Omental fat pad (tissue), 4 donors: ENCODE data around the gene TDRD3. TPM values are rescaled to one million over a fixed set of nuclear protein-coding genes. Genes with fewer than 3 reads are reported as not detected.

Experiments
- ATAC-seq: fragments of 150-250 bp; one replicate; pipeline ENCODE4 v1.9.1; 2016; ENCODE audit warnings: mild to moderate bottlenecking, moderate library complexity; ENCODE audit not compliant: low FRiP score
- DNase-seq: peaks from one replicate; pipeline ENCODE4 v3.0.0-alpha.2; 2019; ENCODE audit warnings: low spot score
- CTCF ChIP-seq, 3 donors: fragments of 450-650 bp; IDR thresholded peaks; one replicate each; pipeline ENCODE4 v1.5.1; 2016 to 2017; ENCODE audit warnings: antibody characterized with exemption in 3 of 3, mild to moderate bottlenecking in 3 of 3, moderate library complexity in 2 of 3
- total RNA-seq, 4 donors: library from RNA; depleted of rRNA; stranded (reverse); fragments of >200 nt; gene quantifications; one replicate each; pipeline ENCODE4 v1.1.0, GENCODE V29; 2016

TDRD3 gene
- total RNA-seq, 4 donors from 2014 or later: 16.9 to 36.4 (median 20.7) TPM

GRCh38 chr13:60519496-60519895 is 122.5 kb downstream of the TDRD3 start:
- DNase-seq: no peak
- no peak for ATAC-seq
- TF ChIP-seq CTCF (IDR thresholded peaks at IDR 0.05): no peak

GRCh38 chr13:60520902-60521569 is 124.0 kb downstream of the TDRD3 start:
- TF ChIP-seq CTCF (IDR thresholded peaks at IDR 0.05): no peak
- ATAC-seq: no peak

GRCh38 chr13:60538566-60538965 is 141.5 kb downstream of the TDRD3 start:
- no peak for ATAC-seq
- no peak for DNase-seq
- no peak for TF ChIP-seq CTCF (IDR thresholded peaks at IDR 0.05)

More at GRCh38 chr13:60520902-60521569, 124.0 kb downstream of the TDRD3 start:
- DNase-seq: no peak

GRCh38 chr13:60540276-60540675 is 143.3 kb downstream of the TDRD3 start:
- no peak for TF ChIP-seq CTCF (IDR thresholded peaks at IDR 0.05)
- DNase-seq (no peak), ATAC-seq (no peak)

- no peak for TF ChIP-seq CTCF (IDR thresholded peaks at IDR 0.05)
- DNase-seq (no peak), ATAC-seq (no peak)
Observed at GRCh38 chr13:60562096-60562780, 165.2 kb downstream of the TDRD3 start.

- TF ChIP-seq CTCF (IDR thresholded peaks at IDR 0.05): no peak
- no peak for DNase-seq
- no peak for ATAC-seq
Observed at GRCh38 chr13:60571571-60571970, 174.6 kb downstream of the TDRD3 start.
